HepG2 (cell line): ENCODE results near the gene PLCB1. TPM values are rescaled to one million over a fixed set of nuclear protein-coding genes. Genes with fewer than 3 reads are reported as not detected.

Experiments used
- AHR ChIP-seq: IDR thresholded peaks from 2 replicates; pipeline ENCODE4 v1.6.1; 2018; ENCODE audit warnings: missing genetic modification reagents, missing compliant biosample characterization
- FOXP1 ChIP-seq, 2 experiments: fragments of 450-650 bp in 1 of 2; IDR thresholded peaks; 2 replicates each; pipeline ENCODE4 v1.6.1; 2017 to 2018; ENCODE audit warnings: antibody characterized with exemption in 1 of 2
- GATAD1 ChIP-seq: IDR thresholded peaks from 2 replicates; pipeline ENCODE4 v1.6.1; 2016; ENCODE audit warnings: missing genetic modification reagents, missing compliant biosample characterization
- MIXL1 ChIP-seq: IDR thresholded peaks from 2 replicates; pipeline ENCODE4 v1.6.1; 2016
- SIN3A ChIP-seq: IDR thresholded peaks from 2 replicates; pipeline ENCODE4 v1.6.1; 2011; ENCODE audit warnings: low read depth, mild to moderate bottlenecking, control low read depth, low read length, borderline replicate concordance
- SMYD3 ChIP-seq: sonication (generic); formaldehyde crosslinking; IDR thresholded peaks from 2 replicates; pipeline ENCODE4 v1.8.1; 2023; ENCODE audit warnings: mild to moderate bottlenecking, missing genetic modification reagents
- ZBTB7B ChIP-seq: sonication (generic); formaldehyde crosslinking; IDR thresholded peaks from 2 replicates; pipeline ENCODE4 v1.4.0; 2020; ENCODE audit warnings: missing genetic modification reagents
- ZC3H4 ChIP-seq: sonication (generic); formaldehyde crosslinking; IDR thresholded peaks from 2 replicates; pipeline ENCODE4 v1.4.0; 2020; ENCODE audit warnings: missing genetic modification reagents, borderline replicate concordance
- ZNF343 ChIP-seq: sonication (generic); formaldehyde crosslinking; IDR thresholded peaks from 2 replicates; pipeline ENCODE4 v1.4.0; 2020; ENCODE audit warnings: mild to moderate bottlenecking, missing genetic modification reagents
- ZNF766 ChIP-seq: sonication (generic); formaldehyde crosslinking; IDR thresholded peaks from 2 replicates; pipeline ENCODE4 v1.5.0; 2020; ENCODE audit warnings: missing genetic modification reagents, borderline replicate concordance
- ZNF891 ChIP-seq: sonication (generic); formaldehyde crosslinking; IDR thresholded peaks from 2 replicates; pipeline ENCODE4 v1.5.0; 2020; ENCODE audit warnings: mild to moderate bottlenecking, missing genetic modification reagents
- polyA plus RNA-seq, 8 experiments: library from polyadenylated mRNA; depleted of rRNA in 3 of 8; stranded (reverse) in 7 of 8; unstranded in 1 of 8; fragments of >200 nt; fragmentation: Illumina TruSeq in 4 of 8; extraction: Trizol in 4 of 8; gene quantifications; 2 replicates each; pipeline versions ENCODE4 v1.2.1 to v1.2.3, GENCODE V29; 2011 to 2016; ENCODE audit warnings: low read depth in 4 of 8, missing spikeins in 1 of 8, mixed read lengths in 1 of 8; ENCODE audit not compliant: insufficient read depth in 1 of 8
- total RNA-seq, 5 experiments: library from RNA; depleted of rRNA; stranded (reverse); fragments of >200 nt; fragmentation: Illumina TruSeq; extraction: Trizol; gene quantifications; 2 replicates each; pipeline ENCODE4 v1.2.3, GENCODE V29; 2016; ENCODE audit warnings: low read depth in 1 of 5
- TF ChIP-seq, protein P1 (sequence below): sonication (generic); formaldehyde crosslinking; conservative IDR thresholded peaks from 2 replicates; pipeline ENCODE4 v1.8.0; 2022; ENCODE audit warnings: mild to moderate bottlenecking, moderate library complexity, missing genetic modification reagents
- TF ChIP-seq, protein P2 (sequence below): sonication (generic); formaldehyde crosslinking; IDR thresholded peaks from 2 replicates; pipeline ENCODE4 v1.5.0; 2020; ENCODE audit warnings: missing genetic modification reagents
- TF ChIP-seq, protein P3 (sequence below): sonication (generic); formaldehyde crosslinking; IDR thresholded peaks from 2 replicates; pipeline ENCODE4 v1.4.0; 2020; ENCODE audit warnings: mild to moderate bottlenecking, missing genetic modification reagents, borderline replicate concordance
- TF ChIP-seq, protein P4 (sequence below): sonication (generic); formaldehyde crosslinking; conservative IDR thresholded peaks from 2 replicates; pipeline ENCODE4 v1.4.0; 2020; ENCODE audit warnings: mild to moderate bottlenecking, missing genetic modification reagents, moderate library complexity
- TF ChIP-seq, protein P5 (sequence below): sonication (generic); formaldehyde crosslinking; IDR thresholded peaks from 2 replicates; pipeline ENCODE4 v1.5.1; 2020; ENCODE audit warnings: mild to moderate bottlenecking, missing genetic modification reagents
- TF ChIP-seq, protein P6 (sequence below): sonication (generic); formaldehyde crosslinking; IDR thresholded peaks from 2 replicates; pipeline ENCODE4 v1.4.0; 2020; ENCODE audit warnings: missing genetic modification reagents, borderline replicate concordance

PLCB1 gene
- total and polyA plus RNA-seq, 2 of the 13 experiments (the other 11 are each of a cell fraction or from before 2014, with no cell fraction given): 42.4 to 55.9 TPM

DNA sequence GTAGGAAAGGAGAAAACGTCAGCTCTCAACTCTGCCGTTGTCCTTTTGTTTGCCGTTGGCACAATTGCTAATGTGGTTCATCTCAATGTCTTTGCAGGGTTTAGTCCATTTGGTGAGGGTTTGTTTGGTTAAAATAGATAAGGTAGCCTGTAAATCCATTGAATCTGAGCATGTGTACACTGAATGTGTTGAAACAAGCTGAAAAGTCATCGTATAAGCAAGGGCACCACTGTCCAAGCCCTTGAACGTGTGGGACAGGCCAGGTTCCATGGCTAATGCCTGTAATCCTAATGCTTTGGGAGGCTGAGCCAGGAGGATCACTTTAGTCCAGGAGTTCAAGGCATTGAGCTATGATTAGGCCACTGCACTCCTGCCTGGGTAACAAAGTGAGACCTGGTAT, 712.1 kb downstream of the PLCB1 start (continued):
- TF ChIP-seq, protein P1, sequence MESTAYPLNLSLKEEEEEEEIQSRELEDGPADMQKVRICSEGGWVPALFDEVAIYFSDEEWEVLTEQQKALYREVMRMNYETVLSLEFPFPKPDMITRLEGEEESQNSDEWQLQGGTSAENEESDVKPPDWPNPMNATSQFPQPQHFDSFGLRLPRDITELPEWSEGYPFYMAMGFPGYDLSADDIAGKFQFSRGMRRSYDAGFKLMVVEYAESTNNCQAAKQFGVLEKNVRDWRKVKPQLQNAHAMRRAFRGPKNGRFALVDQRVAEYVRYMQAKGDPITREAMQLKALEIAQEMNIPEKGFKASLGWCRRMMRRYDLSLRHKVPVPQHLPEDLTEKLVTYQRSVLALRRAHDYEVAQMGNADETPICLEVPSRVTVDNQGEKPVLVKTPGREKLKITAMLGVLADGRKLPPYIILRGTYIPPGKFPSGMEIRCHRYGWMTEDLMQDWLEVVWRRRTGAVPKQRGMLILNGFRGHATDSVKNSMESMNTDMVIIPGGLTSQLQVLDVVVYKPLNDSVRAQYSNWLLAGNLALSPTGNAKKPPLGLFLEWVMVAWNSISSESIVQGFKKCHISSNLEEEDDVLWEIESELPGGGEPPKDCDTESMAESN (CRISPR knock-in tag): no peak
- TF ChIP-seq SMYD3 (CRISPR knock-in tag): no peak
- no peak for TF ChIP-seq SIN3A
- TF ChIP-seq, protein P2, sequence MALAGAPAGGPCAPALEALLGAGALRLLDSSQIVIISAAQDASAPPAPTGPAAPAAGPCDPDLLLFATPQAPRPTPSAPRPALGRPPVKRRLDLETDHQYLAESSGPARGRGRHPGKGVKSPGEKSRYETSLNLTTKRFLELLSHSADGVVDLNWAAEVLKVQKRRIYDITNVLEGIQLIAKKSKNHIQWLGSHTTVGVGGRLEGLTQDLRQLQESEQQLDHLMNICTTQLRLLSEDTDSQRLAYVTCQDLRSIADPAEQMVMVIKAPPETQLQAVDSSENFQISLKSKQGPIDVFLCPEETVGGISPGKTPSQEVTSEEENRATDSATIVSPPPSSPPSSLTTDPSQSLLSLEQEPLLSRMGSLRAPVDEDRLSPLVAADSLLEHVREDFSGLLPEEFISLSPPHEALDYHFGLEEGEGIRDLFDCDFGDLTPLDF (CRISPR knock-in tag): no peak
- no peak for TF ChIP-seq ZNF343 (CRISPR knock-in tag)
- TF ChIP-seq GATAD1 (CRISPR knock-in tag): no peak
- TF ChIP-seq AHR (CRISPR knock-in tag): no peak
- TF ChIP-seq ZC3H4 (CRISPR knock-in tag): no peak
- TF ChIP-seq, protein P3, sequence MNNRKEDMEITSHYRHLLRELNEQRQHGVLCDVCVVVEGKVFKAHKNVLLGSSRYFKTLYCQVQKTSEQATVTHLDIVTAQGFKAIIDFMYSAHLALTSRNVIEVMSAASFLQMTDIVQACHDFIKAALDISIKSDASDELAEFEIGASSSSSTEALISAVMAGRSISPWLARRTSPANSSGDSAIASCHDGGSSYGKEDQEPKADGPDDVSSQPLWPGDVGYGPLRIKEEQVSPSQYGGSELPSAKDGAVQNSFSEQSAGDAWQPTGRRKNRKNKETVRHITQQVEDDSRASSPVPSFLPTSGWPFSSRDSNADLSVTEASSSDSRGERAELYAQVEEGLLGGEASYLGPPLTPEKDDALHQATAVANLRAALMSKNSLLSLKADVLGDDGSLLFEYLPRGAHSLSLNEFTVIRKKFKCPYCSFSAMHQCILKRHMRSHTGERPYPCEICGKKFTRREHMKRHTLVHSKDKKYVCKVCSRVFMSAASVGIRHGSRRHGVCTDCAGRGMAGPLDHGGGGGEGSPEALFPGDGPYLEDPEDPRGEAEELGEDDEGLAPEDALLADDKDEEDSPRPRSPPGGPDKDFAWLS: no peak
- TF ChIP-seq ZBTB7B (CRISPR knock-in tag): no peak
- TF ChIP-seq FOXP1 (IDR thresholded peaks at IDR 0.05): no peak
- peak; percentile 62 for TF ChIP-seq FOXP1 (CRISPR knock-in tag; IDR thresholded peaks at IDR 0.05)
- TF ChIP-seq ZNF766: no peak
- no peak for TF ChIP-seq ZNF891 (CRISPR knock-in tag)
- TF ChIP-seq, protein P4, sequence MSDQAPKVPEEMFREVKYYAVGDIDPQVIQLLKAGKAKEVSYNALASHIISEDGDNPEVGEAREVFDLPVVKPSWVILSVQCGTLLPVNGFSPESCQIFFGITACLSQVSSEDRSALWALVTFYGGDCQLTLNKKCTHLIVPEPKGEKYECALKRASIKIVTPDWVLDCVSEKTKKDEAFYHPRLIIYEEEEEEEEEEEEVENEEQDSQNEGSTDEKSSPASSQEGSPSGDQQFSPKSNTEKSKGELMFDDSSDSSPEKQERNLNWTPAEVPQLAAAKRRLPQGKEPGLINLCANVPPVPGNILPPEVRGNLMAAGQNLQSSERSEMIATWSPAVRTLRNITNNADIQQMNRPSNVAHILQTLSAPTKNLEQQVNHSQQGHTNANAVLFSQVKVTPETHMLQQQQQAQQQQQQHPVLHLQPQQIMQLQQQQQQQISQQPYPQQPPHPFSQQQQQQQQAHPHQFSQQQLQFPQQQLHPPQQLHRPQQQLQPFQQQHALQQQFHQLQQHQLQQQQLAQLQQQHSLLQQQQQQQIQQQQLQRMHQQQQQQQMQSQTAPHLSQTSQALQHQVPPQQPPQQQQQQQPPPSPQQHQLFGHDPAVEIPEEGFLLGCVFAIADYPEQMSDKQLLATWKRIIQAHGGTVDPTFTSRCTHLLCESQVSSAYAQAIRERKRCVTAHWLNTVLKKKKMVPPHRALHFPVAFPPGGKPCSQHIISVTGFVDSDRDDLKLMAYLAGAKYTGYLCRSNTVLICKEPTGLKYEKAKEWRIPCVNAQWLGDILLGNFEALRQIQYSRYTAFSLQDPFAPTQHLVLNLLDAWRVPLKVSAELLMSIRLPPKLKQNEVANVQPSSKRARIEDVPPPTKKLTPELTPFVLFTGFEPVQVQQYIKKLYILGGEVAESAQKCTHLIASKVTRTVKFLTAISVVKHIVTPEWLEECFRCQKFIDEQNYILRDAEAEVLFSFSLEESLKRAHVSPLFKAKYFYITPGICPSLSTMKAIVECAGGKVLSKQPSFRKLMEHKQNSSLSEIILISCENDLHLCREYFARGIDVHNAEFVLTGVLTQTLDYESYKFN: peak; percentile 56
- TF ChIP-seq, protein P5, sequence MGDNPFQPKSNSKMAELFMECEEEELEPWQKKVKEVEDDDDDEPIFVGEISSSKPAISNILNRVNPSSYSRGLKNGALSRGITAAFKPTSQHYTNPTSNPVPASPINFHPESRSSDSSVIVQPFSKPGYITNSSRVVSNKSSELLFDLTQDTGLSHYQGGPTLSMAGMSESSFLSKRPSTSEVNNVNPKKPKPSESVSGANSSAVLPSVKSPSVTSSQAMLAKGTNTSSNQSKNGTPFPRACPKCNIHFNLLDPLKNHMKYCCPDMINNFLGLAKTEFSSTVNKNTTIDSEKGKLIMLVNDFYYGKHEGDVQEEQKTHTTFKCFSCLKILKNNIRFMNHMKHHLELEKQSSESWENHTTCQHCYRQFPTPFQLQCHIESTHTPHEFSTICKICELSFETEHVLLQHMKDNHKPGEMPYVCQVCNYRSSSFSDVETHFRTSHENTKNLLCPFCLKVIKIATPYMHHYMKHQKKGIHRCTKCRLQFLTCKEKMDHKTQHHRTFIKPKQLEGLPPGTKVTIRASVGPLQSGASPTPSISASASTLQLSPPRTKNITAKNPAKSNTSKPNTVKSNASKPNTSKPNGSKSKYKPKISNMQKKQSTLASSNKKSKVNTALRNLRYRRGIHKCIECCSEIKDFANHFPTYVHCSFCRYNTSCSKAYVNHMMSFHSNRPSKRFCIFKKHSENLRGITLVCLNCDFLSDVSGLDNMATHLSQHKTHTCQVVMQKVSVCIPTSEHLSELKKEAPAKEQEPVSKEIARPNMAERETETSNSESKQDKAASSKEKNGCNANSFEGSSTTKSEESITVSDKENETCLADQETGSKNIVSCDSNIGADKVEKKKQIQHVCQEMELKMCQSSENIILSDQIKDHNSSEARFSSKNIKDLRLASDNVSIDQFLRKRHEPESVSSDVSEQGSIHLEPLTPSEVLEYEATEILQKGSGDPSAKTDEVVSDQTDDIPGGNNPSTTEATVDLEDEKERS (CRISPR knock-in tag): no peak
- TF ChIP-seq, protein P6, sequence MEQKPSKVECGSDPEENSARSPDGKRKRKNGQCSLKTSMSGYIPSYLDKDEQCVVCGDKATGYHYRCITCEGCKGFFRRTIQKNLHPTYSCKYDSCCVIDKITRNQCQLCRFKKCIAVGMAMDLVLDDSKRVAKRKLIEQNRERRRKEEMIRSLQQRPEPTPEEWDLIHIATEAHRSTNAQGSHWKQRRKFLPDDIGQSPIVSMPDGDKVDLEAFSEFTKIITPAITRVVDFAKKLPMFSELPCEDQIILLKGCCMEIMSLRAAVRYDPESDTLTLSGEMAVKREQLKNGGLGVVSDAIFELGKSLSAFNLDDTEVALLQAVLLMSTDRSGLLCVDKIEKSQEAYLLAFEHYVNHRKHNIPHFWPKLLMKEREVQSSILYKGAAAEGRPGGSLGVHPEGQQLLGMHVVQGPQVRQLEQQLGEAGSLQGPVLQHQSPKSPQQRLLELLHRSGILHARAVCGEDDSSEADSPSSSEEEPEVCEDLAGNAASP (CRISPR knock-in tag): peak; percentile 63; the same call in 1 of the 2 replicates
- TF ChIP-seq MIXL1 (CRISPR knock-in tag): 0 out of 2 replicates have a peak, but pooled peaks have one; percentile 57
